Stimulated activated naive CD4-positive, alpha-beta T cell (primary cell): ENCODE results near the gene ZNF276.
A peak's percentile ranks its signal among the peaks of the same experiment; 100 is the strongest.

Source experiments
- DNase-seq, 6 experiments: peaks; one replicate each; lab custom pipeline; 2025; lab: John Stamatoyannopoulos, UW

ZNF276 gene

DNA sequence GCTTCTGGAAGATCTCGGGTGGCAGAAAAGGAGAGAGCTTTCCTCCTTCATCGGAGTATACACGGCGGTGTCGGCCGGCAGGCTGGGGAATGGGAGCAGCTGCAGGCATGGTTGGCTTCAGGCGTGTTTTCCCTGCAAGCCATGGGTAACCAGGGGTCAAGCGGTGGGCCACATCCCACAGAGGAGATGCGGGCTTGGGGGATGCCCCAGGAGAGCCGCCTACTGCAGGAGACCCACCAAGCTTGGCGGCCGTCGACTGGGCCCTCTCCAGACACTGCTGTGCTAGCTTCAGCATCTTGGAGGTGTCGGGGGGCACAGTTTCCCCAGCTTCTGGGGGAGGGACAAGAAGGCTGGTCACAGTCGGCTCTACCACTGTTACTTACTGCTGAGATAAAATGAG is 4.8 kb upstream of the ZNF276 start:
- no peak for DNase-seq

DNA sequence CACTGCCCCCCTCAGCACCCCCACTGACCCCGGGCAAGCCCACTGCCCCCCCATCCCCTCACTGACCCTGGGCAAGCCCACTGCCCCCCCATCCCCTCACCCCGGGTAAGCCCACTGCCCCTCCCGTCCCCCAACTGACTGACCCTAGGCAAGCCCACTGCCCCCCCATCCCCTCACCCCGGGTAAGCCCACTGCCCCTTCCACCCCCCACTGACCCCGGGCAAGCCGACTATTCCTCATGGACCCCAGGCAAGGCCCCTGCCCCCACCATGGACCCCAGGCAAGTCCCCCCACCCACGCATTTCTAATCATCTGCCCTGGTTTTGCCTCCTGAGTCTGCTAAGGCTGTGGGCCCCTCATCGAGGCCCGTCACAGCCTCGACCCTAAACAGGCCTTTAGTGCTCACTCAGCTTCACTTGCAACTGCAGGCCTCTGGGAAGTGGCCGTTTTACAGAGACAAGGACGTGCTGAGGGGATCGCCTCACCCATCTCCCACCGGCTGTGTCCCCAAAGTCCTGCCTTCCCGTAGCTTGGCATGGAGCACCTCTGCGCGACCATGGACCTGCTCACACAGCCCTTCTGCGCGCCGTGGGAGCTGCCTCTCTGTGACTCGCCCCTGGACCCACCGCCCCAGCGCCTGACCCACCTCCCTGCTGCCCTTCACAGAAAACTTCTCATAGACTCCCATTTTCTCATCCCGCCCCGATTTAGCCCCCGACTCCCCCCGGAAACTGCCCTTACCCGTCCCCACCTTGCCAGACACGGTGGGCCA is 4.2 kb upstream of the ZNF276 start:
- DNase-seq, result no peak

GRCh38 chr16:89717688-89718505 is 3.4 kb upstream of the ZNF276 start:
- DNase-seq, result no peak

DNA sequence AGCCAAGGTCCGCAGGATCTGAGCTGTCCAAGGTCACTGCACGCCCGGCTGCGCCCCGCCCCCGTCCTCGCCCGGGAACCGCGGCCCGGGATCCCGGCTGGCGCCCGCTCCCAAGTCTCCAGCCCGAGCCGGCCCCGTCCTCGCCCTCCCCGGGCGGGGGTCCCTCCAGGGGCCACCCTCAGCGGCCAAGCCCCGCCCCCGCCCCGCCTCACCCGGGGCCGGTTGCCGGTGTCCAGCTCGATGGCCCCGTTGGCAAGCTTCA is 855 bp upstream of the ZNF276 start:
- peak in 1 of 6 experiments; percentile 47 for DNase-seq

- DNase-seq, result peak; percentile 80 to 92 (median 88)
Measured at GRCh38 chr16:89721546-89722391, 432 bp downstream of the ZNF276 start.

GRCh38 chr16:89722392-89723278 is 1.3 kb downstream of the ZNF276 start:
- DNase-seq, result peak; percentile 57 to 88 (median 68)

DNA sequence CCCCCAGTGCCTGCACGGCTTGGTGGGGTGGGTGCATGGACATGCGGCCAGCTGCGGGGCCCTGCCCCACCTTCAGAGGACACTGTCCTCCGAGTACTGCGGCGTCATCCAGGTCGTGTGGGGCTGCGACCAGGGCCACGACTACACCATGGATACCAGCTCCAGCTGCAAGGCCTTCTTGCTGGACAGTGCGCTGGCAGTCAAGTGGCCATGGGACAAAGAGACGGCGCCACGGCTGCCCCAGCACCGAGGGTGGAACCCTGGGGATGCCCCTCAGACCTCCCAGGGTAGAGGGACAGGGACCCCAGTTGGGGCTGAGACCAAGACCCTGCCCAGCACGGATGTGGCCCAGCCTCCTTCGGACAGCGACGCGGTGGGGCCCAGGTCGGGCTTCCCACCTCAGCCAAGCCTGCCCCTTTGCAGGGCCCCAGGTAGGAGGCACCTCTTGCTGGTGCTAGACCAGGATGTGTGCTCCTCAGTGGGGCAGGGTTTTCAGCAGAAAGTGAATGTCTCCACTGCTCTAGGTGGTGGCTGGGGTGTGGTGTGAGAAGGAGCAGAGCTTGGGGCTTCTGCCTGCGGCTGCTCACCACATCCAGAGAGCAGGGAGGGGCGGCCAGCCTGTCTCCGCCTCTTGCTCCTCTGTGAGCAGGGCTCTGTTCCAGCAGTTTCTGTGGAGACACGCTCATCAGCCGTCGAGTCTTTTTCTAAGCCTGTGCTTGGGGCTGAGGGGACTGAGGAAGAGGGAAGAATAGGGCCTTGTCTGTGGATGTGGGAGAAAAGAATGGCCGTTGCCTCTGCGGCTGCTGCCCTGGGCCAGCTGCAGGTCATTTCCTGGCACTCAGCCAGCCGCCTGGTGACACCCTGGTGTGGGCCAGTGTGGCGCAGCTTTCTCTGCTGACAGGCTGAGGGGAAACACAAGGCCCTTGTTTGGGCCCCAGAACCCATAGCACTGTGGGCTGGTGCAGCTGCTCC is 2.2 kb downstream of the ZNF276 start:
- peak; percentile 54 to 88 (median 73) for DNase-seq

- DNase-seq, result no peak
Measured at GRCh38 chr16:89727406-89728120, 6.2 kb downstream of the ZNF276 start.

- no peak for DNase-seq
Measured at GRCh38 chr16:89729293-89729692, 8.0 kb downstream of the ZNF276 start.

GRCh38 chr16:89729863-89730593 is 8.7 kb downstream of the ZNF276 start:
- DNase-seq, result no peak

DNA sequence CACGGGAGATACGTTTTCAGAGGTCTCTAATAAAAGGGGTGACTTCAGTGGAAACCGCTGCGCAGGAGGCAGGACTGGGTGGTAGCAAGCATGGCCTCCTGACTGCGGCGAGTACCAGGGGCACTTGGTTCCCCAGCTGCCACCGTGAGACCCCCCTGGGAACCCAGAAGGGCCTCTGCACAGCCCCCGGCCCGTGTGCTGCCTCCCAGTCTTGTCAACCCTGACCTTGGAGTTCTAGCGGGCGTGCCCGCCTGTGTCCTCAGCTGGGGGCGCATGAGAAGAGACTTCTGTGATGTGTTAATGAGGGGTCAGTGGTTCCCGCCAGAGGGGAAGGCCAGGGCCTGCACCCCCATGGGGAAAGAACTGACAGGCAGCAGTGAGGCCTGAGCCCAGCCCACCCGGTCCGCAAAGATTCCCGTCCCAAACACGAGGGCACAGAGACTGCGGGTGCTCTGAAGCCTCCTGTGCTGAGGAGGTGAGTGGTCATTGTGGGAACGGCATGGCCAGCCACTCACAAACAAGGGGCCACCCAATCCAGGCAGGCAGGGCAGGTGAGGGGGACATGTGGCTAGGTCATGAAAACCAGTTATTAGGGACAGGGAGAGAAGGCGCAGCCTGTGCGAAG is 9.4 kb downstream of the ZNF276 start:
- DNase-seq, result no peak

GRCh38 chr16:89732142-89732917 is 11.0 kb downstream of the ZNF276 start:
- DNase-seq, result no peak

- DNase-seq, result no peak
Measured at GRCh38 chr16:89732918-89733242, 11.5 kb downstream of the ZNF276 start.

DNA sequence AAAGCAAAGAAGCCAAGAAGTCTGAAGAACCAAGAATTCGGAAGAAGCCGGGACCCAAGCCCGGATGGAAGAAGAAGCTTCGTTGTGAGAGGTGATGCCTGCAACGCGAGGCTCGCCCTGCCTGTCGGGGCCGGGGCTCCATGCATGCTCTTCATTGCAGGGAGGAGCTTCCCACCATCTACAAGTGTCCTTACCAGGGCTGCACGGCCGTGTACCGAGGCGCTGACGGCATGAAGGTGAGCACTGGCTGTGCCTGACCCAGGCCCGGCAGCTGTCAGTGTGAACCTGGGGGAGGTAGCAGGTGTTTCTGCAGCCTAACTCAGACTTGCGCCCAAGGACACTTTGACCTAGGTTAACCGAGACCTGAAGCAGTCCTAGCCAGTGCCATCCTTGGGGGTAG is 12.0 kb downstream of the ZNF276 start:
- DNase-seq, result no peak

DNA sequence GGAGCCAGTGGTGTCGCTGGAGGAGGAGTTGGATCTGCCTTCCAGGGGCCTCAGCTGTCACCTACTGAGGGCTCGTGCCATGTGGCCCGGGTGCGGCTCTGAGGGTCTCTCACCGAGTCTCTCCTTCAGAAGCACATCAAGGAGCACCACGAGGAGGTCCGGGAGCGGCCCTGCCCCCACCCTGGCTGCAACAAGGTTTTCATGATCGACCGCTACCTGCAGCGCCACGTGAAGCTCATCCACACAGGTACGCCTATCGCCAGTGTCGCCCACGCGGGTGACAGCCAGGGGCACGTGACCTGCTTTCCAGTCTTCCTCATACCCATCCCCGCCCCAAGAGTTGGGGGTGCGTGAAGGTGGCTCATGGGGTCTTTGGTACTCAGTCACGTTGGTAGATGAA is 12.5 kb downstream of the ZNF276 start:
- DNase-seq, result no peak

DNA sequence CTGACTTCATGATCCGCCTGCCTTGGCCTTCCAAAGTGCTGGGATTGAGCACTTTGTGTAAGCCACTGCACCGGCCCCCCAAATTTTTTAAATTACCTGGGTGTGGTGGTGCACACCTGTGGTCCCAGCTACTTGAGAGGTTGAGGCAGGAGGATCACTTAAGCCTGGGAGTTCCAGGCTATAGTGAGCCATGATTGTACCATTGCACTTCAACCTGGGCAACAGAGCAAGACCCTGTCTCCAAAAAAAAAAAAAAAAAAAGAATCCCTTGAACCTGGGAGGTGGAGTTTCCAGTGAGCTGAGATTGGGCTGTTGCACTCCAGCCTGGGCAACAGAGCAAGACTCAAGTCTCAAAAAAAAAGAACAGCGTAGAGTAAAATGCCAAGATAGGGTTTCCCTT is 15.2 kb downstream of the ZNF276 start:
- DNase-seq, result no peak

DNA sequence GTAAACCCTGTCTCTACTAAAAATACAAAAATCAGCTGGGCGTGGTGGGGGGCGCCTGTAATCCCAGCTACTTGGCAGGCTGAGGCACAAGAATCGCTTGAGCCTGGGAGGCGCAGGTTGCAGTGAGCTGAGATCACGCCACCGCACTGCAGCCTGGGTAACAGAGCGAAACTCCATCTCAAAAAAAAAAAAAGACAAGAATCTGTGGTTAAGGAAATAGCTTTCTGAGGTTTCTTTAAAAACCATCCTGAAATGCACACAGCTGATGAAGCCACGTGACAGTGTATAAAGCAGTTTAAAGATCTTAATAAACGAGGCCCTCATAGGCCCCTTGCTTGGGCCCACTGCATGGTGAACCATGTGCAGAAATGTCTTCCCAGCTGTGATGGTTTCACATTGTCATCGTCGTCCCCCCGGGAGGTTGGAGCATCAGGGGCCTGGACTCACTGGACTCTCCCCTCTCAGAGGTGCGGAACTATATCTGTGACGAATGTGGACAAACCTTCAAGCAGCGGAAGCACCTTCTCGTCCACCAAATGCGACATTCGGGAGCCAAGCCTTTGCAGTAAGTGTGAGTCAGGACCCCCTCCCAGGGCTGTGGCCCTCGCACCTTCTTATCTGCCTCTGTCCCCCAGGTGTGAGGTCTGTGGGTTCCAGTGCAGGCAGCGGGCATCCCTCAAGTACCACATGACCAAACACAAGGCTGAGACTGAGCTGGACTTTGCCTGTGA is 16.2 kb downstream of the ZNF276 start:
- DNase-seq, result peak; percentile 31 to 79 (median 59)
